ENCODE results near the gene SFT2D3. TPM values are rescaled to one million over a fixed set of nuclear protein-coding genes. Genes with fewer than 3 reads are reported as not detected.
A peak's percentile ranks its signal among the peaks of the same experiment; 100 is the strongest.

Gene SFT2D3
- total and polyA plus RNA-seq, 2 of the 13 experiments (the other 11 are each of a cell fraction or from before 2014, with no cell fraction given), result 8.3 to 9.4 TPM

DNA sequence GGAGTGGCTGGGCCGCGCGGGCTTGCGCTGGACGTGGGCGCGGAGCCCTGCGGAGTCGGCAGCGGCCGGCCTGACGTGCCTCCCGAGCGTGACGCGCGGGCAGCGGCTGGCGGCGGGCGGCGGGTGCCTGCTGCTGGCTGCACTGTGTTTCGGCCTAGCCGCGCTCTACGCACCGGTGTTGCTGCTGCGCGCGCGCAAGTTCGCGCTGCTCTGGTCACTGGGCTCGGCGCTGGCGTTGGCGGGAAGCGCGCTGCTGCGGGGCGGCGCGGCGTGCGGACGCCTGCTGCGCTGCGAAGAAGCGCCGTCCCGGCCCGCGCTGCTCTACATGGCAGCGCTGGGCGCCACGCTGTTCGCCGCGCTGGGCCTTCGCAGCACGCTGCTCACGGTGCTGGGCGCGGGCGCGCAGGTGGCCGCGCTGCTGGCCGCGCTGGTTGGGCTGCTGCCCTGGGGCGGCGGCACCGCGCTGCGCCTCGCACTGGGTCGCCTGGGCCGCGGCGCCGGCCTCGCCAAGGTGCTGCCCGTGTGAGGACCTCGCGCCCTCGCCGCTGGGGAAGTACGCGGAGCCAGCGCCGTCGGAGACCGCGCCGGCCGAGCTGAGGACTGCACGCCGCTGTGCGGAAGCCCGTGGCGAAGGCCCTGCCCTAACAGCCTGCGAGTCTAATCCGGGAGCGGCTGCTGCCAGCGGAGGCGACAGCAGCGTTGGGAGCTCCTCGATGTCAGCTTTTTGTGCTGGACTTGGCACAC, 526 bp downstream of the SFT2D3 start (continued):
- TF ChIP-seq, protein P1, sequence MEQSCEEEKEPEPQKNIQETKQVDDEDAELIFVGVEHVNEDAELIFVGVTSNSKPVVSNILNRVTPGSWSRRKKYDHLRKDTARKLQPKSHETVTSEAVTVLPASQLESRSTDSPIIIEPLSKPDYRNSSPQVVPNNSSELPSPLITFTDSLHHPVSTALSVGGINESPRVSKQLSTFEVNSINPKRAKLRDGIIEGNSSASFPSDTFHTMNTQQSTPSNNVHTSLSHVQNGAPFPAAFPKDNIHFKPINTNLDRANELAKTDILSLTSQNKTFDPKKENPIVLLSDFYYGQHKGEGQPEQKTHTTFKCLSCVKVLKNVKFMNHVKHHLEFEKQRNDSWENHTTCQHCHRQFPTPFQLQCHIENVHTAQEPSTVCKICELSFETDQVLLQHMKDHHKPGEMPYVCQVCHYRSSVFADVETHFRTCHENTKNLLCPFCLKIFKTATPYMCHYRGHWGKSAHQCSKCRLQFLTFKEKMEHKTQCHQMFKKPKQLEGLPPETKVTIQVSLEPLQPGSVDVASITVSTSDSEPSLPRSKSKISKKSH (CRISPR knock-in tag; IDR thresholded peaks at IDR 0.05; ENCODE audit: borderline replicate concordance), result peak; percentile 86; the same call in 1 of the 2 replicates
- TF ChIP-seq TERF1 (CRISPR knock-in tag; IDR thresholded peaks at IDR 0.05) (peak; percentile 79; the same call in 1 of the 2 replicates), ZBTB21 (CRISPR knock-in tag; IDR thresholded peaks at IDR 0.05) (no peak), ZNF260 (CRISPR knock-in tag; IDR thresholded peaks at IDR 0.05; ENCODE audit: borderline replicate concordance, low read depth) (no peak), KLF12 (CRISPR knock-in tag; IDR thresholded peaks at IDR 0.05; ENCODE audit: borderline replicate concordance) (peak; percentile 51), SIN3A (IDR thresholded peaks at IDR 0.05; ENCODE audit: borderline replicate concordance, low read depth, low read length) (0 out of 2 replicates have a peak, but pooled peaks have one; percentile 21), ZNF737 (CRISPR knock-in tag; IDR thresholded peaks at IDR 0.05; ENCODE audit: borderline replicate concordance) (no peak), ZNF33B (CRISPR knock-in tag; IDR thresholded peaks at IDR 0.05) (0 out of 2 replicates have a peak, but pooled peaks have one; percentile 64), ZFP91 (CRISPR knock-in tag; IDR thresholded peaks at IDR 0.05; ENCODE audit: borderline replicate concordance) (peak; percentile 59; the same call in 1 of the 2 replicates), ZNF3 (CRISPR knock-in tag; IDR thresholded peaks at IDR 0.05) (no peak), ZNF563 (CRISPR knock-in tag; IDR thresholded peaks at IDR 0.05) (peak; percentile 90), HMGXB4 (CRISPR knock-in tag; IDR thresholded peaks at IDR 0.05; ENCODE audit: borderline replicate concordance in 1 of 2, low read depth in 1 of 2) (peak; percentile 65 to 86), ZBTB26 (CRISPR knock-in tag; IDR thresholded peaks at IDR 0.05; ENCODE audit: borderline replicate concordance) (peak; percentile 56; the same call in 1 of the 2 replicates)
- TF ChIP-seq, protein P2, sequence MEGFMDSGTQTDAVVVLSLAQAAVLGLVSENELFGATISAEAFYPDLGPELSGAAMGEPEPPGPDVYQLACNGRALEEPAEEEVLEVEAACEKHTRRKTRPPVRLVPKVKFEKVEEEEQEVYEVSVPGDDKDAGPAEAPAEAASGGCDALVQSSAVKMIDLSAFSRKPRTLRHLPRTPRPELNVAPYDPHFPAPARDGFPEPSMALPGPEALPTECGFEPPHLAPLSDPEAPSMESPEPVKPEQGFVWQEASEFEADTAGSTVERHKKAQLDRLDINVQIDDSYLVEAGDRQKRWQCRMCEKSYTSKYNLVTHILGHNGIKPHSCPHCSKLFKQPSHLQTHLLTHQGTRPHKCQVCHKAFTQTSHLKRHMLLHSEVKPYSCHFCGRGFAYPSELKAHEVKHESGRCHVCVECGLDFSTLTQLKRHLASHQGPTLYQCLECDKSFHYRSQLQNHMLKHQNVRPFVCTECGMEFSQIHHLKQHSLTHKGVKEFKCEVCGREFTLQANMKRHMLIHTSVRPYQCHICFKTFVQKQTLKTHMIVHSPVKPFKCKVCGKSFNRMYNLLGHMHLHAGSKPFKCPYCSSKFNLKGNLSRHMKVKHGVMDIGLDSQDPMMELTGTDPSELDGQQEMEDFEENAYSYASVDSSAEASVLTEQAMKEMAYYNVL (CRISPR knock-in tag; IDR thresholded peaks at IDR 0.05; ENCODE audit: borderline replicate concordance), result no peak
- TF ChIP-seq, protein P3, sequence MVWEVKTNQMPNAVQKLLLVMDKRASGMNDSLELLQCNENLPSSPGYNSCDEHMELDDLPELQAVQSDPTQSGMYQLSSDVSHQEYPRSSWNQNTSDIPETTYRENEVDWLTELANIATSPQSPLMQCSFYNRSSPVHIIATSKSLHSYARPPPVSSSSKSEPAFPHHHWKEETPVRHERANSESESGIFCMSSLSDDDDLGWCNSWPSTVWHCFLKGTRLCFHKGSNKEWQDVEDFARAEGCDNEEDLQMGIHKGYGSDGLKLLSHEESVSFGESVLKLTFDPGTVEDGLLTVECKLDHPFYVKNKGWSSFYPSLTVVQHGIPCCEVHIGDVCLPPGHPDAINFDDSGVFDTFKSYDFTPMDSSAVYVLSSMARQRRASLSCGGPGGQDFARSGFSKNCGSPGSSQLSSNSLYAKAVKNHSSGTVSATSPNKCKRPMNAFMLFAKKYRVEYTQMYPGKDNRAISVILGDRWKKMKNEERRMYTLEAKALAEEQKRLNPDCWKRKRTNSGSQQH (CRISPR knock-in tag; IDR thresholded peaks at IDR 0.05; ENCODE audit: low read depth), result no peak

Data from HepG2 (cell line).